A549 (cell line): ENCODE results near the gene VWA8.

Source experiments
- CTCF ChIP-seq: fragments of >200 bp; sonication (Bioruptor Twin); formaldehyde crosslinking; IDR thresholded peaks from 3 replicates; pipeline ENCODE4 v1.5.1; 2016
- EP300 ChIP-seq, 2 experiments: fragments of >200 bp; sonication (Bioruptor Twin); formaldehyde crosslinking; IDR thresholded peaks; 2 replicates in 1 of 2; 3 replicates in 1 of 2; pipeline ENCODE4 v1.6.1; 2016 to 2017
- JUNB ChIP-seq: fragments of >200 bp; sonication (Bioruptor Twin); formaldehyde crosslinking; IDR thresholded peaks from 2 replicates; pipeline ENCODE4 v1.6.1; 2016
- RFX5 ChIP-seq: fragments of 450-650 bp; IDR thresholded peaks from 2 replicates; pipeline ENCODE4 v1.7.1; 2014; ENCODE audit warnings: antibody characterized with exemption, mild to moderate bottlenecking, moderate library complexity

GRCh38 chr13:41674246-41674645 is 286.7 kb downstream of the VWA8 start:
- TF ChIP-seq CTCF (no peak), EP300 (IDR thresholded peaks at IDR 0.05) (no peak), RFX5 (no peak), JUNB (no peak)
